Liver (tissue), 9 donors: ENCODE results near the gene DEFB113. TPM values are rescaled to one million over a fixed set of nuclear protein-coding genes. Genes with fewer than 3 reads are reported as not detected.

Source experiments
- DNase-seq: peaks from one replicate; pipeline ENCODE4 v3.0.0-alpha.2; 2017; ENCODE audit warnings: low spot score
- H3K27ac ChIP-seq, 2 donors: one replicate each; pipeline ENCODE4 v1.7.0; 2013; ENCODE audit warnings: inconsistent platforms in 2 of 2, low read length in 2 of 2, control low read depth in 1 of 2, low read depth in 1 of 2, mild to moderate bottlenecking in 1 of 2
- H3K27me3 ChIP-seq, 4 donors: one replicate each; pipeline versions ENCODE4 v1.6.1 to v1.7.0; 2013; ENCODE audit warnings: low read length in 3 of 4, inconsistent platforms in 1 of 4, mild to moderate bottlenecking in 1 of 4, moderate library complexity in 1 of 4; ENCODE audit not compliant: control insufficient read depth in 4 of 4, insufficient read depth in 4 of 4
- H3K36me3 ChIP-seq, 4 donors: one replicate each; pipeline versions ENCODE4 v1.6.1 to v1.7.0; 2013; ENCODE audit warnings: low read length in 3 of 4, mild to moderate bottlenecking in 3 of 4, low read depth in 1 of 4, moderate library complexity in 1 of 4; ENCODE audit not compliant: control insufficient read depth in 4 of 4, insufficient read depth in 3 of 4
- H3K4me1 ChIP-seq, 4 donors: one replicate each; pipeline versions ENCODE4 v1.6.1 to v1.7.0; 2013; ENCODE audit warnings: low read length in 3 of 4, mild to moderate bottlenecking in 3 of 4, moderate library complexity in 1 of 4; ENCODE audit not compliant: control insufficient read depth in 4 of 4, insufficient read depth in 4 of 4
- H3K4me3 ChIP-seq, 3 donors: one replicate each; pipeline versions ENCODE4 v1.6.1 to v1.7.0; 2013; ENCODE audit warnings: low read length in 3 of 3, control low read depth in 1 of 3, low read depth in 1 of 3, mild to moderate bottlenecking in 1 of 3
- H3K9ac ChIP-seq, 2 donors: one replicate each; pipeline ENCODE4 v1.7.0; 2013; ENCODE audit warnings: low read length in 2 of 2, mild to moderate bottlenecking in 2 of 2, moderate library complexity in 2 of 2, control low read depth in 1 of 2, low read depth in 1 of 2
- H3K9me3 ChIP-seq, 4 donors: one replicate each; pipeline versions ENCODE4 v1.6.1 to v1.7.0; 2013; ENCODE audit warnings: low read length in 3 of 4; ENCODE audit not compliant: control insufficient read depth in 4 of 4
- EGR1 ChIP-seq, 2 donors: IDR thresholded peaks; 2 replicates each; pipeline ENCODE4 v1.6.1; 2016 to 2018; ENCODE audit warnings: antibody characterized with exemption in 2 of 2, low read depth in 2 of 2
- FOXA1 ChIP-seq: IDR thresholded peaks from 2 replicates; pipeline ENCODE4 v1.6.1; 2016; ENCODE audit warnings: antibody characterized with exemption
- FOXA2 ChIP-seq: IDR thresholded peaks from 2 replicates; pipeline ENCODE4 v1.6.1; 2016; ENCODE audit warnings: antibody characterized with exemption
- GABPA ChIP-seq, 2 donors: IDR thresholded peaks in 1 of 2; conservative IDR thresholded peaks in 1 of 2; 2 replicates each; pipeline ENCODE4 v1.6.1; 2016; ENCODE audit warnings: antibody characterized with exemption in 2 of 2, mild to moderate bottlenecking in 1 of 2, moderate library complexity in 1 of 2
- HNF4A ChIP-seq, 2 donors: conservative IDR thresholded peaks; 2 replicates each; pipeline ENCODE4 v1.6.1; 2016; ENCODE audit warnings: antibody characterized with exemption in 2 of 2, mild to moderate bottlenecking in 2 of 2
- HNF4G ChIP-seq: IDR thresholded peaks from 2 replicates; pipeline ENCODE4 v1.6.1; 2016; ENCODE audit warnings: antibody characterized with exemption
- JUND ChIP-seq, 2 donors: IDR thresholded peaks; 2 replicates each; pipeline ENCODE4 v1.6.1; 2016; ENCODE audit warnings: antibody characterized with exemption in 2 of 2
- NR2F2 ChIP-seq: IDR thresholded peaks from 2 replicates; pipeline ENCODE4 v1.6.1; 2016; ENCODE audit warnings: antibody characterized with exemption
- RAD21 ChIP-seq, 2 donors: IDR thresholded peaks; 2 replicates each; pipeline ENCODE4 v1.6.1; 2016; ENCODE audit warnings: antibody characterized with exemption in 2 of 2, mild to moderate bottlenecking in 2 of 2
- RXRA ChIP-seq, 2 donors: IDR thresholded peaks; 2 replicates each; pipeline ENCODE4 v1.6.1; 2017 to 2018; ENCODE audit warnings: antibody characterized with exemption in 2 of 2, mild to moderate bottlenecking in 1 of 2
- SP1 ChIP-seq: IDR thresholded peaks from 2 replicates; pipeline ENCODE4 v1.6.1; 2018; ENCODE audit warnings: antibody characterized with exemption, mild to moderate bottlenecking
- TAF1 ChIP-seq: conservative IDR thresholded peaks from 2 replicates; pipeline ENCODE4 v1.6.1; 2016; ENCODE audit warnings: antibody characterized with exemption, mild to moderate bottlenecking
- YY1 ChIP-seq: IDR thresholded peaks from 2 replicates; pipeline ENCODE4 v1.6.1; 2016; ENCODE audit warnings: antibody characterized with exemption, mild to moderate bottlenecking
- WGBS: extraction: QIAGEN DNeasy Blood & Tissue Kit; methylation state at CpG from one replicate; pipeline ENCODE4 v1.1.7; 2013; 5-methylcytosine and 5-hydroxymethylcytosine counted together
- polyA plus RNA-seq, 2 donors: library from polyadenylated mRNA; stranded (reverse) in 1 of 2; unstranded in 1 of 2; fragments of 200-250 nt in 1 of 2; fragments of >200 nt in 1 of 2; fragmentation: Nextera tagmentation in 1 of 2; extraction: Ambion mirVana in 1 of 2; gene quantifications; one replicate each; pipeline versions ENCODE4 v1.2.1 to v1.2.3, GENCODE V29; 2013 to 2015
- total RNA-seq, 2 donors: library from RNA; depleted of rRNA; stranded (reverse); fragments of >200 nt; gene quantifications; one replicate each; pipeline ENCODE4 v1.2.3, GENCODE V29; 2014
- TF ChIP-seq, protein P1 (sequence below): IDR thresholded peaks from 2 replicates; pipeline ENCODE4 v1.6.1; 2016; ENCODE audit warnings: antibody characterized with exemption
- TF ChIP-seq, protein P2 (sequence below): IDR thresholded peaks from 2 replicates; pipeline ENCODE4 v1.6.1; 2016; ENCODE audit warnings: antibody characterized with exemption
- TF ChIP-seq, protein P3 (sequence below): IDR thresholded peaks from 2 replicates; pipeline ENCODE4 v1.6.1; 2016; ENCODE audit warnings: antibody characterized with exemption
- TF ChIP-seq, protein P4 (sequence below): fragments of 150-350 bp; IDR thresholded peaks from 2 replicates; pipeline ENCODE4 v1.5.1; 2017; ENCODE audit warnings: improper control_type of control experiment, low read depth, low read length; ENCODE audit not compliant: missing input control
- TF ChIP-seq, protein P5 (sequence below): IDR thresholded peaks from 2 replicates; pipeline ENCODE4 v1.6.1; 2016; ENCODE audit warnings: antibody characterized with exemption, mild to moderate bottlenecking
- donor health status: healthy.
- donor health status: healthy.
- donor health status: healthy.
- donor health status: healthy.
- donor health status: healthy.

DEFB113 gene
- total and polyA plus RNA-seq, 4 donors = not detected

DNA sequence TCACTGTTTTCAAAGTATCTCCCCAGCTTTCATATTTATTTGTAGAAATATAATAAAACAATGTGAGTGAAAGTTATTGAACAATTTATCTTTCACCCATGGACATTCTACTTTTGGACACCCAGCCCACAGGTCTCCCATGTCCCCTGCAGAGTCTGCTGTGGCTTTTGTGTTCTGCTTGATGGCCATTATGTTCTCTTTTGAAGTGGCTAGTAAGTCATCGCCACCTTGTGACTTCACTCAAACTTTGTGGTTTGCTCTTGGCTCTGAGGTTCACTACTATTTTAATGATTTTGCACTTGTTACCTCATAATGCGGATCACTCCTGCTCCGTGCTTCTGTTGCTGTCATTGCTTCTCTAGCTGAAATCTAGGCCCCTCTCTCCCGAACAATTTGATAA is 10.2 kb upstream of the DEFB113 start:
- Histone ChIP-seq H3K27me3 (no peaks in the 10 kb centered on the region), H3K27ac (no peak overlapping the region), H3K9ac (no peak overlapping the region), H3K4me1 (peaks cover 0 to 3% (median 0%) of the 10 kb centered on the region in 4 donors), H3K4me3 (no peak overlapping the region), H3K36me3 (no peaks in the 10 kb centered on the region), H3K9me3 (no peaks in the 10 kb centered on the region)
- TF ChIP-seq, protein P1, sequence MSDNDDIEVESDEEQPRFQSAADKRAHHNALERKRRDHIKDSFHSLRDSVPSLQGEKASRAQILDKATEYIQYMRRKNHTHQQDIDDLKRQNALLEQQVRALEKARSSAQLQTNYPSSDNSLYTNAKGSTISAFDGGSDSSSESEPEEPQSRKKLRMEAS = no peak
- no peak for DNase-seq
- WGBS = 91% methylated on average over 4 of the region's 4 CpGs

DNA sequence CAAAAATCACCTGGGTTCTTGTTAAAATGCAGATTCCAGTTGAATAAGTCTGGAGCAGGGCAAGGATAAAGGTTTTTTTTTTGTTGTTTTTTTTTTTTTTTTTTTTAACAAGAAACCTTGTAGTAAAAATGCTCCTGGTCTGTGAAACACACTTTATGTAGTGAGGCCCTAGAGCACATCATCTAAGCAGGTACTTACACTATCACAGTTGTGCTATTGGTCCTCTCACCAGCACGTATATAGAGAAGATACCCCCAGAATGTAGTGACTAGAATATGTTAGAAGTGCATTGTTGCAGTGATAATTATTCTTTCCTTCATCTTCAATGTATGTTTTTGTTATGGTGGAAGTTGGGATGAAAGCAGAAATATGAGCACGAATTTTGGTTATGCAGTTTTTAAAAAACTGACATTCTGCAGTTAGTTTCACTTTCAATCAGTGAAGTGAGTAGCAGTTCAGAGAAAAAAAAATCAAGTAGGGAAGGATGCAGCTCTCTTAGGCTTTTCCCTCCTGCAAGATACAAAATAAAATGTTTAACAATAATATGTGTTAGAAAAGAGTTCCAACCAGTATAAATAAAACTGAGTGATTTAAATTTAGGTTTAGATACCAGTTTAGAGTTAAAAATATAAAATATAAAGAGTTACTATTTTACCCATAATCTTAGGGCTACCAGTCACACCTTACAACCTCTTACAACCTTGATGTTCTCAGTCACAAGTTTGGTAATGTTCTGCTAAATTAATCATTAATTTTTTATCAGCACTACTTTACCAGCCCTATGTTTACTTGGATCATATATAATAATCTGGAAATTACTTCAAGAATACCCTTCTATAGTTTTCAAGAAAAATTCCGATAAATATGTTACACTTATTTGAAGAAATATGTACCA is 9.2 kb upstream of the DEFB113 start:
- no peaks in the 10 kb centered on the region for H3K9me3 ChIP-seq
- no peak overlapping the region for H3K27ac ChIP-seq
- DNase-seq = no peak
- no peaks in the 10 kb centered on the region for H3K27me3 ChIP-seq
- H3K36me3 ChIP-seq = no peaks in the 10 kb centered on the region
- TF ChIP-seq, protein P2, sequence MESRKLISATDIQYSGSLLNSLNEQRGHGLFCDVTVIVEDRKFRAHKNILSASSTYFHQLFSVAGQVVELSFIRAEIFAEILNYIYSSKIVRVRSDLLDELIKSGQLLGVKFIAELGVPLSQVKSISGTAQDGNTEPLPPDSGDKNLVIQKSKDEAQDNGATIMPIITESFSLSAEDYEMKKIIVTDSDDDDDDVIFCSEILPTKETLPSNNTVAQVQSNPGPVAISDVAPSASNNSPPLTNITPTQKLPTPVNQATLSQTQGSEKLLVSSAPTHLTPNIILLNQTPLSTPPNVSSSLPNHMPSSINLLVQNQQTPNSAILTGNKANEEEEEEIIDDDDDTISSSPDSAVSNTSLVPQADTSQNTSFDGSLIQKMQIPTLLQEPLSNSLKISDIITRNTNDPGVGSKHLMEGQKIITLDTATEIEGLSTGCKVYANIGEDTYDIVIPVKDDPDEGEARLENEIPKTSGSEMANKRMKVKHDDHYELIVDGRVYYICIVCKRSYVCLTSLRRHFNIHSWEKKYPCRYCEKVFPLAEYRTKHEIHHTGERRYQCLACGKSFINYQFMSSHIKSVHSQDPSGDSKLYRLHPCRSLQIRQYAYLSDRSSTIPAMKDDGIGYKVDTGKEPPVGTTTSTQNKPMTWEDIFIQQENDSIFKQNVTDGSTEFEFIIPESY = no peak
- TF ChIP-seq, protein P3, sequence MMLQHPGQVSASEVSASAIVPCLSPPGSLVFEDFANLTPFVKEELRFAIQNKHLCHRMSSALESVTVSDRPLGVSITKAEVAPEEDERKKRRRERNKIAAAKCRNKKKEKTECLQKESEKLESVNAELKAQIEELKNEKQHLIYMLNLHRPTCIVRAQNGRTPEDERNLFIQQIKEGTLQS = no peak
- TF ChIP-seq JUND (IDR thresholded peaks at IDR 0.05) (no peak), YY1 (no peak), EGR1 (IDR thresholded peaks at IDR 0.05; ENCODE audit: low read depth in 2 of 2) (no peak), FOXA2 (no peak), HNF4A (conservative IDR thresholded peaks at IDR 0.05) (no peak), FOXA1 (no peak), SP1 (no peak), GABPA (IDR thresholded peaks at IDR 0.05 in 1 of 2, conservative IDR thresholded peaks at IDR 0.05 in 1 of 2) (no peak), RAD21 (IDR thresholded peaks at IDR 0.05) (no peak), RXRA (IDR thresholded peaks at IDR 0.05) (no peak), TAF1 (no peak), NR2F2 (no peak), HNF4G (no peak)
- TF ChIP-seq, protein P4, sequence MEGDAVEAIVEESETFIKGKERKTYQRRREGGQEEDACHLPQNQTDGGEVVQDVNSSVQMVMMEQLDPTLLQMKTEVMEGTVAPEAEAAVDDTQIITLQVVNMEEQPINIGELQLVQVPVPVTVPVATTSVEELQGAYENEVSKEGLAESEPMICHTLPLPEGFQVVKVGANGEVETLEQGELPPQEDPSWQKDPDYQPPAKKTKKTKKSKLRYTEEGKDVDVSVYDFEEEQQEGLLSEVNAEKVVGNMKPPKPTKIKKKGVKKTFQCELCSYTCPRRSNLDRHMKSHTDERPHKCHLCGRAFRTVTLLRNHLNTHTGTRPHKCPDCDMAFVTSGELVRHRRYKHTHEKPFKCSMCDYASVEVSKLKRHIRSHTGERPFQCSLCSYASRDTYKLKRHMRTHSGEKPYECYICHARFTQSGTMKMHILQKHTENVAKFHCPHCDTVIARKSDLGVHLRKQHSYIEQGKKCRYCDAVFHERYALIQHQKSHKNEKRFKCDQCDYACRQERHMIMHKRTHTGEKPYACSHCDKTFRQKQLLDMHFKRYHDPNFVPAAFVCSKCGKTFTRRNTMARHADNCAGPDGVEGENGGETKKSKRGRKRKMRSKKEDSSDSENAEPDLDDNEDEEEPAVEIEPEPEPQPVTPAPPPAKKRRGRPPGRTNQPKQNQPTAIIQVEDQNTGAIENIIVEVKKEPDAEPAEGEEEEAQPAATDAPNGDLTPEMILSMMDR = no peak
- TF ChIP-seq, protein P5, sequence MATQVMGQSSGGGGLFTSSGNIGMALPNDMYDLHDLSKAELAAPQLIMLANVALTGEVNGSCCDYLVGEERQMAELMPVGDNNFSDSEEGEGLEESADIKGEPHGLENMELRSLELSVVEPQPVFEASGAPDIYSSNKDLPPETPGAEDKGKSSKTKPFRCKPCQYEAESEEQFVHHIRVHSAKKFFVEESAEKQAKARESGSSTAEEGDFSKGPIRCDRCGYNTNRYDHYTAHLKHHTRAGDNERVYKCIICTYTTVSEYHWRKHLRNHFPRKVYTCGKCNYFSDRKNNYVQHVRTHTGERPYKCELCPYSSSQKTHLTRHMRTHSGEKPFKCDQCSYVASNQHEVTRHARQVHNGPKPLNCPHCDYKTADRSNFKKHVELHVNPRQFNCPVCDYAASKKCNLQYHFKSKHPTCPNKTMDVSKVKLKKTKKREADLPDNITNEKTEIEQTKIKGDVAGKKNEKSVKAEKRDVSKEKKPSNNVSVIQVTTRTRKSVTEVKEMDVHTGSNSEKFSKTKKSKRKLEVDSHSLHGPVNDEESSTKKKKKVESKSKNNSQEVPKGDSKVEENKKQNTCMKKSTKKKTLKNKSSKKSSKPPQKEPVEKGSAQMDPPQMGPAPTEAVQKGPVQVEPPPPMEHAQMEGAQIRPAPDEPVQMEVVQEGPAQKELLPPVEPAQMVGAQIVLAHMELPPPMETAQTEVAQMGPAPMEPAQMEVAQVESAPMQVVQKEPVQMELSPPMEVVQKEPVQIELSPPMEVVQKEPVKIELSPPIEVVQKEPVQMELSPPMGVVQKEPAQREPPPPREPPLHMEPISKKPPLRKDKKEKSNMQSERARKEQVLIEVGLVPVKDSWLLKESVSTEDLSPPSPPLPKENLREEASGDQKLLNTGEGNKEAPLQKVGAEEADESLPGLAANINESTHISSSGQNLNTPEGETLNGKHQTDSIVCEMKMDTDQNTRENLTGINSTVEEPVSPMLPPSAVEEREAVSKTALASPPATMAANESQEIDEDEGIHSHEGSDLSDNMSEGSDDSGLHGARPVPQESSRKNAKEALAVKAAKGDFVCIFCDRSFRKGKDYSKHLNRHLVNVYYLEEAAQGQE = no peak
- TF ChIP-seq, protein P1 = no peak
- WGBS = 37% methylated on average over 3 of the region's 3 CpGs
- peak overlapping the region in 1 of 2 donors; percentile 54 for H3K9ac ChIP-seq
- H3K4me3 ChIP-seq = peak overlapping the region in 2 of 3 donors; percentile 48 to 53
- peaks cover 0 to 3% (median 0%) of the 10 kb centered on the region in 4 donors for H3K4me1 ChIP-seq
